ENCODE results near the gene BLTP3A.
"Not testable (repeated sequence)": the region's sequence is repeated elsewhere in the genome, so short reads cannot be mapped to it uniquely, and the experiment has no call there.

The BLTP3A gene

DNA sequence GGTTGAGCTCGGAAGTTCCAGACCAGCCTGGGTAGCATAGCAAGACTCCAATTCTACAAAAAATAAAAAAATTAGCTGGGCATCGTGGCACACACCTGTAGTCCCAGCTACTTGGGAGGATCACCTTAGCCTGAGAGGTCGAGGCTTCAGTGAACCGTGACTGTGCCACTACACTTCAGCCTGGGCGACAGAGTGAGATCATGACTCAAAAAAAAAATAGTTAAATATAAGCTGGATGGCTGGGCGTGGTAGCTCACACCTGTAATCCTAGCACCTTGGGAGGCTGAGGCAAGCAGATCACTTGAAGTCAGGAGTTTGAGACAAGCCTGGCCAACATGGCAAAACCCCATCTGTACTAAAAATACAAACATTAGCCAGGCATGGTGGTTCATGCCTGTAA lies 13.2 kb downstream of the BLTP3A start:
- H3K9me3 ChIP-seq (ENCODE audit: control extremely low read depth in 1 of 5, control insufficient read depth in 4 of 5, insufficient read depth in 2 of 5, low read depth in 1 of 5, low read length in 4 of 5); H3K4me1 ChIP-seq (ENCODE audit: control extremely low read depth in 1 of 4, control insufficient read depth in 4 of 4, insufficient read depth in 4 of 4, low read length in 3 of 4); H3K27ac ChIP-seq (ENCODE audit: insufficient read depth in 1 of 2, low read depth in 1 of 2, low read length in 2 of 2, poor library complexity in 1 of 2, severe bottlenecking in 2 of 2); POLR2A ChIA-PET; H3K27me3 ChIP-seq (replicated peaks in 2 of 5; ENCODE audit: control insufficient read depth in 4 of 5, insufficient read depth in 5 of 5, low read length in 4 of 5); DNase-seq; H3K36me3 ChIP-seq (ENCODE audit: control insufficient read depth in 4 of 4, insufficient read depth in 4 of 4, low read length in 3 of 4); H3K4me3 ChIP-seq (ENCODE audit: control insufficient read depth in 1 of 7, extremely low read depth in 1 of 7, insufficient read depth in 4 of 7, low read depth in 2 of 7, low read length in 6 of 7): not testable (repeated sequence)
- 100% methylated on average over 4 of the region's 6 CpGs for WGBS (ENCODE audit: insufficient coverage)
- CTCF ChIA-PET: interaction anchor here (1.0 to 2.2 kb wide), 5 partner anchors 9 to 14 kb away, joined by 3 to 8 read pairs (median 4); partner anchors contain the start of gene BLTP3A

DNA sequence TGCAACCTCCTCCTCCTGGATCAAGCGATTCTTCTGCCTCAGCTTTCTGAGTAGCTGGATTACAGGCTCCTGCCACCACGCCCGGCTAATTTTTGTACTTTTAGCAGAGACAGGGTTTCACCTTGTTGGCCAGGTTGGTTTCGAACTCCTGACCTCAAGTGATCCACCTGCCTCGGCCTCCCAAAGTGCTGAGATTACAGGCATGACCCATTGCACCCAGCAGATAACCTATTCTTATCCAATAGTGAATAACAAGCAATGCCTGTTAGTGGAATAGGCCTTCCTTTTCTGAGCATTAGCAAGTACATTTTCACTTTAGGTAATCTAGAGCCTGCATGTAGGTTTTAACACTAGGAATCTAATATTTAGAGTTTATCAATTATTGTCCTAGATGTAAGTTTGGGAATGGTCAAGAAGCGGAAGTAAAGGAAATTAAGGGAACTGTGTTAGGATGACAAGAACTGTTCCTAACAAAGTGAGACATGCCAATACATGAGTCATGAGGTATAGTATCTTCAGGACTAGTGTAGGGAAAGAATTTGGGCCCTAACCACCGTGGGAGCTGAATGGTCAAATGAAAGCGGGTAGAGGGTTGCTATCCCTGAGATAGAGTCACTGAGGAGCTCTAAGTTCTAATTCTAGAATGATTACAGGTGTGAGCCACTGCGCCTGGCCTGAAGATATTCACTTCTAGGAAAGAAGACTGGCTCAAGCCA lies 15.0 kb downstream of the BLTP3A start:
- 95% methylated on average over 6 of the region's 9 CpGs for WGBS (ENCODE audit: insufficient coverage)
- no peak overlapping the region for H3K4me3 ChIP-seq (ENCODE audit: control insufficient read depth in 1 of 7, extremely low read depth in 1 of 7, insufficient read depth in 4 of 7, low read depth in 2 of 7, low read length in 6 of 7)
- CTCF ChIA-PET: interaction anchor here (1.9 kb wide), 1 partner anchor 14 kb away, joined by 8 read pairs; no protein-coding TSS in a partner anchor
- no peak for DNase-seq
- peaks cover 0 to 3% (median 0%) of the 10 kb centered on the region in 4 experiments for H3K36me3 ChIP-seq (ENCODE audit: control insufficient read depth in 4 of 4, insufficient read depth in 4 of 4, low read length in 3 of 4)
- POLR2A ChIA-PET: no interaction called here
- H3K27me3 ChIP-seq (replicated peaks in 2 of 5; ENCODE audit: control insufficient read depth in 4 of 5, insufficient read depth in 5 of 5, low read length in 4 of 5): no peaks in the 10 kb centered on the region
- no peak overlapping the region for H3K27ac ChIP-seq (ENCODE audit: insufficient read depth in 1 of 2, low read depth in 1 of 2, low read length in 2 of 2, poor library complexity in 1 of 2, severe bottlenecking in 2 of 2)
- no peaks in the 10 kb centered on the region for H3K9me3 ChIP-seq (ENCODE audit: control extremely low read depth in 1 of 5, control insufficient read depth in 4 of 5, insufficient read depth in 2 of 5, low read depth in 1 of 5, low read length in 4 of 5)
- no peaks in the 10 kb centered on the region for H3K4me1 ChIP-seq (ENCODE audit: control extremely low read depth in 1 of 4, control insufficient read depth in 4 of 4, insufficient read depth in 4 of 4, low read length in 3 of 4)

DNA sequence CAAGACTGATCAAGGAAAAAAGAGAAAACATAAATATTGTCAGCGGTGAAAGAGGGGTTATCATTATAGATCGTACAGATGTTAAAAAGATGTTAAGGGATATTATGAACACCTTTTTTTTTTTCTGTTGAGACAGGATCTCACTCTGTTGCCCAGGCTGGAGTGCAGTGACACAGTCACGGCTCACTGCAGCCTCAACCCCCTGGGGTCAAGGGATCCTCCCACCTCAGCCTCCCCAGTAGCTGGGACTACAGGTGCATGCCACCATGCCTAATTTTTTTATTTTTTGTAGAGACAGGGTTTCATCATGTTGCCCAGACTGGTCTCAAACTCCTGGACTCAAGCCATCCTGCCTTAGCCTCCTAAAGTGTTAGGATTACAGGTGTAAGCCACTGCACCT lies 16.6 kb downstream of the BLTP3A start:
- not testable (repeated sequence) for H3K36me3 ChIP-seq (ENCODE audit: control insufficient read depth in 4 of 4, insufficient read depth in 4 of 4, low read length in 3 of 4); H3K4me3 ChIP-seq (ENCODE audit: control insufficient read depth in 1 of 7, extremely low read depth in 1 of 7, insufficient read depth in 4 of 7, low read depth in 2 of 7, low read length in 6 of 7); H3K27me3 ChIP-seq (replicated peaks in 2 of 5; ENCODE audit: control insufficient read depth in 4 of 5, insufficient read depth in 5 of 5, low read length in 4 of 5); DNase-seq; H3K27ac ChIP-seq (ENCODE audit: insufficient read depth in 1 of 2, low read depth in 1 of 2, low read length in 2 of 2, poor library complexity in 1 of 2, severe bottlenecking in 2 of 2); H3K9me3 ChIP-seq (ENCODE audit: control extremely low read depth in 1 of 5, control insufficient read depth in 4 of 5, insufficient read depth in 2 of 5, low read depth in 1 of 5, low read length in 4 of 5); H3K4me1 ChIP-seq (ENCODE audit: control extremely low read depth in 1 of 4, control insufficient read depth in 4 of 4, insufficient read depth in 4 of 4, low read length in 3 of 4)
- WGBS (ENCODE audit: insufficient coverage): 93% methylated on average over 3 of the region's 3 CpGs
- ChIA-PET POLR2A (interaction anchor here (0.8 kb wide), 1 partner anchor 834 kb away, joined by 3 read pairs; no protein-coding TSS in a partner anchor), CTCF (interaction anchor here (1.0 kb wide), 1 partner anchor 14 kb away, joined by 3 read pairs; no protein-coding TSS in a partner anchor)

DNA sequence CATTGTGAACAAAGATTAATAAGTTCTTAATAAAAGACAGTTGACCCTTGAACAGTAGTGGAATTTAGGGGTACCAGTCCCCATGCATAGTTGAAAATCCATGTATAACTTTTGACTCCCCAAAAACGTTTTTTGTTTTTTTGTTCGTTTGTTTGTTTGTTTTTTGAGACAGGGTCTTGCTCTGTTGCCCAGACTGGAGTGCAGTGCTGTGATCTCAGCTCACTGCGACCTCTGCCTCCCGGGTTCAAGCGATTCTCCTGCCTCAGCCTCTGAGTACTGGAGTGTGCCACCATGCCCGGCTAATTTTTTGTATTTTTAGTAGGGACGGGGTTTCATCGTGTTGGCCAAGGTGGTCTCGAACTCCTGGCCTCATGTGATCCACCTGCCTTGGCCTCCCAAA lies 17.5 kb downstream of the BLTP3A start:
- H3K4me3 ChIP-seq (ENCODE audit: control insufficient read depth in 1 of 7, extremely low read depth in 1 of 7, insufficient read depth in 4 of 7, low read depth in 2 of 7, low read length in 6 of 7); DNase-seq; H3K27ac ChIP-seq (ENCODE audit: insufficient read depth in 1 of 2, low read depth in 1 of 2, low read length in 2 of 2, poor library complexity in 1 of 2, severe bottlenecking in 2 of 2); POLR2A ChIA-PET; H3K9me3 ChIP-seq (ENCODE audit: control extremely low read depth in 1 of 5, control insufficient read depth in 4 of 5, insufficient read depth in 2 of 5, low read depth in 1 of 5, low read length in 4 of 5); H3K36me3 ChIP-seq (ENCODE audit: control insufficient read depth in 4 of 4, insufficient read depth in 4 of 4, low read length in 3 of 4); CTCF ChIA-PET; H3K27me3 ChIP-seq (replicated peaks in 2 of 5; ENCODE audit: control insufficient read depth in 4 of 5, insufficient read depth in 5 of 5, low read length in 4 of 5); H3K4me1 ChIP-seq (ENCODE audit: control extremely low read depth in 1 of 4, control insufficient read depth in 4 of 4, insufficient read depth in 4 of 4, low read length in 3 of 4): not testable (repeated sequence)
- WGBS (ENCODE audit: insufficient coverage): 97% methylated on average over 9 of the region's 9 CpGs

DNA sequence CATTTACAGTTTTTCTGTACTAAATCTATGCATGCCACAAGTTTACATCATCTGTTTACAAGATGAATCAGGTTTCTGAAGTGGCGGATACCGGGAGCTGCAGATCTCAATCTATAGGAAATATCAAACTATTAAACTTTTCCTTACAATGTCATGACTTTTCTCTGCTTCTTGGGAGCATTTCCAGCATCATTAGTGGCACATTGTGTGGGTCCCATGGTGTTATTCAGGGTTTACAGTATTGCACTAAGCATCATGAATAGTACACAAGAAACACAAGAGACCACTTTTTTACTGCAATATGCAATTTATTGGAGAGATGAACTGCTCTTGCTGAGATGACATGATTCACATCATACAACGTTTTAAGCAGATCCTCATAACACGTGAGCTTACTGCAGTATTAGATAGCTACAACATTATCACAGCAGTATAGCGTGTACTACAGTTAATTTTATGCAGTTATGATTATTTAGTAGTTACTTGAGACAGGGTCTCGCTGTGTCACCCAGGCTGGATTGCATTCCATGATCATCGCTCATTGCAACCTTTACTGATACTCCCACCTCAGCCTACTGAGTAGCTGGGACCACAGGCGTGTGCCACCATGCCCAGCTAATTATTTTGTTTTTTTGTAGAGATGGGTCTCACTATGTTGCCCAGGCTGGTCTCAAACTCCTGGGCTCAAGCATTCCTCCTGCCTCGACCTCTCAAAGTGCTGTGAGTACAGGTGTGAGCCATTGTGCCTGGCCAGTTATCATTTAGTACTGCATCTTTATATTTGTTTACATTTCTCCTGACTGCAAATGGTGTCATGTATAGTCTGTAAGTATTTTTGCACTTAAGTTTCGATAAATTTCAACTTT lies 18.4 kb downstream of the BLTP3A start:
- CTCF ChIA-PET: interaction anchor here (1.0 to 1.2 kb wide), 2 partner anchors 10 to 19 kb away, joined by 3 read pairs; no protein-coding TSS in a partner anchor
- POLR2A ChIA-PET: no interaction called here
- no peaks in the 10 kb centered on the region for H3K9me3 ChIP-seq (ENCODE audit: control extremely low read depth in 1 of 5, control insufficient read depth in 4 of 5, insufficient read depth in 2 of 5, low read depth in 1 of 5, low read length in 4 of 5)
- no peak overlapping the region for H3K27ac ChIP-seq (ENCODE audit: insufficient read depth in 1 of 2, low read depth in 1 of 2, low read length in 2 of 2, poor library complexity in 1 of 2, severe bottlenecking in 2 of 2)
- H3K4me3 ChIP-seq (ENCODE audit: control insufficient read depth in 1 of 7, extremely low read depth in 1 of 7, insufficient read depth in 4 of 7, low read depth in 2 of 7, low read length in 6 of 7): no peak overlapping the region
- no peak for DNase-seq
- no peaks in the 10 kb centered on the region for H3K36me3 ChIP-seq (ENCODE audit: control insufficient read depth in 4 of 4, insufficient read depth in 4 of 4, low read length in 3 of 4)
- WGBS (ENCODE audit: insufficient coverage): no CpG with 5 or more reads among the region's 10 CpGs
- H3K4me1 ChIP-seq (ENCODE audit: control extremely low read depth in 1 of 4, control insufficient read depth in 4 of 4, insufficient read depth in 4 of 4, low read length in 3 of 4): no peaks in the 10 kb centered on the region
- no peaks in the 10 kb centered on the region for H3K27me3 ChIP-seq (replicated peaks in 2 of 5; ENCODE audit: control insufficient read depth in 4 of 5, insufficient read depth in 5 of 5, low read length in 4 of 5)

DNA sequence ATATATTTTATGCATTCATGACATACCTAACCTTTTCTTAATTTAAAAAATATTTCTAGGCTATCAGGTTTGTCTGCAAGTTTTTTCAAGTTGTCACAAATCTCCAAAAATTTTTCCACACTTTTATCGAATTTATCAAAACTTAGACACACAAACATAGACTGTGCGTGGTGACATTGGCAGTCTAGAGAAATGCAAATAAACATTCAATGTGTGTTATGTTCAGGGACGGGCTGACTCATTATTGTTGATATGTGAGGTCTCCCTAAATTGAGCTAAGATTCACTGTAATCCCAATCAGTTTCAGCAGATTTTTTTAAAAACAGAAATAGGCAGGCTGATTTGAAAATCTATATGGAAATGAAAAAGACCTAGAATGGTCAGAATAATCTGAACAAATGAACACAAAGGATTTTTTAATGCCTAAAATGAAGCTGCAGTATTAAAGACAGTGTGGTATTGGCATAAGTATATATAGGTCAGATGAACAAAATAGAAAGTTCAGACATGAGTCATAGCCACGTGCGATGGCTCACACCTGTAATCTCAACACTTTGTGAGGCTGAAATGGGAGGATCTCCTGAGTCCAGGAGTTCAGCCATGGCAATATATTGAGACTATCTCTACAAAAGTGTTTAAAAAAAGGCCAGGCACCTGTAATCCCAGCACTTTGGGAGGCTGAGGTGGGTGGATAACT lies 19.2 kb downstream of the BLTP3A start:
- no peaks in the 10 kb centered on the region for H3K36me3 ChIP-seq (ENCODE audit: control insufficient read depth in 4 of 4, insufficient read depth in 4 of 4, low read length in 3 of 4)
- WGBS (ENCODE audit: insufficient coverage): 100% methylated on average over 2 of the region's 5 CpGs
- no peak overlapping the region for H3K4me3 ChIP-seq (ENCODE audit: control insufficient read depth in 1 of 7, extremely low read depth in 1 of 7, insufficient read depth in 4 of 7, low read depth in 2 of 7, low read length in 6 of 7)
- ChIA-PET POLR2A (no interaction called here), CTCF (interaction anchor here (0.5 to 1.2 kb wide), 3 partner anchors 9 to 155 kb away, joined by 3 to 4 read pairs (median 3); no protein-coding TSS in a partner anchor)
- no peak overlapping the region for H3K27ac ChIP-seq (ENCODE audit: insufficient read depth in 1 of 2, low read depth in 1 of 2, low read length in 2 of 2, poor library complexity in 1 of 2, severe bottlenecking in 2 of 2)
- H3K9me3 ChIP-seq (ENCODE audit: control extremely low read depth in 1 of 5, control insufficient read depth in 4 of 5, insufficient read depth in 2 of 5, low read depth in 1 of 5, low read length in 4 of 5): no peaks in the 10 kb centered on the region
- H3K4me1 ChIP-seq (ENCODE audit: control extremely low read depth in 1 of 4, control insufficient read depth in 4 of 4, insufficient read depth in 4 of 4, low read length in 3 of 4): no peaks in the 10 kb centered on the region
- H3K27me3 ChIP-seq (replicated peaks in 2 of 5; ENCODE audit: control insufficient read depth in 4 of 5, insufficient read depth in 5 of 5, low read length in 4 of 5): no peaks in the 10 kb centered on the region
- DNase-seq: no peak

Measured in common myeloid progenitor, CD34-positive (primary cell).